Measurements from ENCODE around the gene ACAN.

The ACAN gene

GRCh38 chr15:88852476-88852875 lies 49.2 kb downstream of the ACAN start:
- H3K27me3 ChIP-seq (ENCODE audit: insufficient read depth, poor library complexity, severe bottlenecking): no peaks in the 10 kb centered on the region
- DNase-seq (ENCODE audit: low read depth in 1 of 2, low spot score in 1 of 2): no peak
- no peak overlapping the region for H3K27ac ChIP-seq (replicated peaks)
- no peak for TF ChIP-seq POLR2AphosphoS5 (IDR thresholded peaks at IDR 0.05; ENCODE audit: low read depth)
- H3K4me3 ChIP-seq (replicated peaks; ENCODE audit: insufficient read depth, low read length): no peak overlapping the region

GRCh38 chr15:88858934-88859333 lies 55.7 kb downstream of the ACAN start:
- Histone ChIP-seq H3K27me3 (ENCODE audit: insufficient read depth, poor library complexity, severe bottlenecking) (no peaks in the 10 kb centered on the region), H3K4me3 (replicated peaks; ENCODE audit: insufficient read depth, low read length) (no peak overlapping the region), H3K27ac (replicated peaks) (no peak overlapping the region)
- TF ChIP-seq POLR2AphosphoS5 (IDR thresholded peaks at IDR 0.05; ENCODE audit: low read depth): no peak
- DNase-seq (ENCODE audit: low read depth in 1 of 2, low spot score in 1 of 2): no peak

DNA sequence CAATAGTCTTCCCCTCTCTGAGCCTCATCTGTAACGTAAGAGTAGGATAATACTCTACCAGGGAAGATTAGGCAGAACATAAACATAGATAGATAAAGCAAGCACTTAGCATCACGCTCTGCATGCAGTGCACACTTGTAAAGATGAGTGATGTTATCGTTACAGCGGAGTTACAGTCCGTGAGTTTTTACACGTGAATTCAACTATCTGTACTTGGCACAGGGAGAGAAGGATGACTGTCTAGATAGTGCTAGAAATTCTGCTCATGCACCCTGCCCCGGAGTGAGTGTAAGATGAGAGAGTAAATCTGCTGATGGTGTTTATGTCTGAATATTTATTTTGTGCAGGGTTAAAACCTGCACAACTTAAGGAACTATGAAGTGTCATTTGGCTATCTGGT lies 56.3 kb downstream of the ACAN start:
- no peak for DNase-seq (ENCODE audit: low read depth in 1 of 2, low spot score in 1 of 2)
- Histone ChIP-seq H3K27ac (replicated peaks) (no peak overlapping the region), H3K4me3 (replicated peaks; ENCODE audit: insufficient read depth, low read length) (no peak overlapping the region), H3K27me3 (ENCODE audit: insufficient read depth, poor library complexity, severe bottlenecking) (no peaks in the 10 kb centered on the region)
- no peak for TF ChIP-seq CTCF (IDR thresholded peaks at IDR 0.05; ENCODE audit: insufficient read depth, low read length)
- TF ChIP-seq, protein P1, sequence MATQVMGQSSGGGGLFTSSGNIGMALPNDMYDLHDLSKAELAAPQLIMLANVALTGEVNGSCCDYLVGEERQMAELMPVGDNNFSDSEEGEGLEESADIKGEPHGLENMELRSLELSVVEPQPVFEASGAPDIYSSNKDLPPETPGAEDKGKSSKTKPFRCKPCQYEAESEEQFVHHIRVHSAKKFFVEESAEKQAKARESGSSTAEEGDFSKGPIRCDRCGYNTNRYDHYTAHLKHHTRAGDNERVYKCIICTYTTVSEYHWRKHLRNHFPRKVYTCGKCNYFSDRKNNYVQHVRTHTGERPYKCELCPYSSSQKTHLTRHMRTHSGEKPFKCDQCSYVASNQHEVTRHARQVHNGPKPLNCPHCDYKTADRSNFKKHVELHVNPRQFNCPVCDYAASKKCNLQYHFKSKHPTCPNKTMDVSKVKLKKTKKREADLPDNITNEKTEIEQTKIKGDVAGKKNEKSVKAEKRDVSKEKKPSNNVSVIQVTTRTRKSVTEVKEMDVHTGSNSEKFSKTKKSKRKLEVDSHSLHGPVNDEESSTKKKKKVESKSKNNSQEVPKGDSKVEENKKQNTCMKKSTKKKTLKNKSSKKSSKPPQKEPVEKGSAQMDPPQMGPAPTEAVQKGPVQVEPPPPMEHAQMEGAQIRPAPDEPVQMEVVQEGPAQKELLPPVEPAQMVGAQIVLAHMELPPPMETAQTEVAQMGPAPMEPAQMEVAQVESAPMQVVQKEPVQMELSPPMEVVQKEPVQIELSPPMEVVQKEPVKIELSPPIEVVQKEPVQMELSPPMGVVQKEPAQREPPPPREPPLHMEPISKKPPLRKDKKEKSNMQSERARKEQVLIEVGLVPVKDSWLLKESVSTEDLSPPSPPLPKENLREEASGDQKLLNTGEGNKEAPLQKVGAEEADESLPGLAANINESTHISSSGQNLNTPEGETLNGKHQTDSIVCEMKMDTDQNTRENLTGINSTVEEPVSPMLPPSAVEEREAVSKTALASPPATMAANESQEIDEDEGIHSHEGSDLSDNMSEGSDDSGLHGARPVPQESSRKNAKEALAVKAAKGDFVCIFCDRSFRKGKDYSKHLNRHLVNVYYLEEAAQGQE (IDR thresholded peaks at IDR 0.05; ENCODE audit: insufficient replicate concordance, low read depth): no peak

DNA sequence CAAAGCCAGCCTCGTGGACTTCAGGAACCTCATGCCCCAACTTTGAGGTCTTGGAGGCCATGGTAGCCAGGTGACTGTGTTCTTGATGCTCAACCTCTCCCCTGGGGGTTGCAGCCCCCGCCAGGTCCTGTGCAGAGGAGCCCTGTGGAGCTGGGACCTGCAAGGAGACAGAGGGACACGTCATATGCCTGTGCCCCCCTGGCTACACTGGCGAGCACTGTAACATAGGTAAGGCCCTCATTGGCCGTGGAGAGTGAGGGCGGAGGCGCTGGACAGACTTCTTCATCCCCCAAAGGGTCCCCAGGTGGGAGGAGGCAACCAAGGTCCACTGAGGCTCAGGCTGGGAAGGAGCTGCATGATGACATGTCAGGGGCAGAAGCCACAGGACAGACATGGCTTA lies 57.0 kb downstream of the ACAN start:
- TF ChIP-seq SPI1 (IDR thresholded peaks at IDR 0.05; ENCODE audit: borderline replicate concordance, low read depth): no peak
- TF ChIP-seq, protein P1 (IDR thresholded peaks at IDR 0.05; ENCODE audit: insufficient replicate concordance, low read depth): no peak
- no peak for TF ChIP-seq POLR2AphosphoS5 (IDR thresholded peaks at IDR 0.05; ENCODE audit: low read depth)
- no peak for TF ChIP-seq GABPA (IDR thresholded peaks at IDR 0.05; ENCODE audit: low read depth)
- TF ChIP-seq CTCF (IDR thresholded peaks at IDR 0.05; ENCODE audit: insufficient read depth, low read length): no peak
- no peak for DNase-seq (ENCODE audit: low read depth in 1 of 2, low spot score in 1 of 2)
- Histone ChIP-seq H3K27ac (replicated peaks) (no peak overlapping the region), H3K4me3 (replicated peaks; ENCODE audit: insufficient read depth, low read length) (no peak overlapping the region), H3K27me3 (ENCODE audit: insufficient read depth, poor library complexity, severe bottlenecking) (no peaks in the 10 kb centered on the region)

- TF ChIP-seq POLR2AphosphoS5 (IDR thresholded peaks at IDR 0.05; ENCODE audit: low read depth): no peak
- TF ChIP-seq SPI1 (IDR thresholded peaks at IDR 0.05; ENCODE audit: borderline replicate concordance, low read depth): no peak
- TF ChIP-seq GABPA (IDR thresholded peaks at IDR 0.05; ENCODE audit: low read depth): no peak
- no peak for TF ChIP-seq CTCF (IDR thresholded peaks at IDR 0.05; ENCODE audit: insufficient read depth, low read length)
- TF ChIP-seq, protein P1 (IDR thresholded peaks at IDR 0.05; ENCODE audit: insufficient replicate concordance, low read depth): no peak
- Histone ChIP-seq H3K4me3 (replicated peaks; ENCODE audit: insufficient read depth, low read length) (no peak overlapping the region), H3K27me3 (ENCODE audit: insufficient read depth, poor library complexity, severe bottlenecking) (no peaks in the 10 kb centered on the region), H3K27ac (replicated peaks) (no peak overlapping the region)
- DNase-seq (ENCODE audit: low read depth in 1 of 2, low spot score in 1 of 2): no peak
Observed at GRCh38 chr15:88863412-88863811, 60.2 kb downstream of the ACAN start.
